Measurements from ENCODE around the gene PRPF31. TPM values are rescaled to one million over a fixed set of nuclear protein-coding genes. Genes with fewer than 3 reads are reported as not detected.

PRPF31 gene
- total and polyA plus RNA-seq, 2 of the 13 experiments (the other 11 are each of a cell fraction or from before 2014, with no cell fraction given): 23.8 to 63.8 TPM

GRCh38 chr19:54115109-54116063 lies at the start of gene PRPF31, which contains the start of gene TFPT (continued):
- TF ChIP-seq ATF3 (CRISPR knock-in tag; IDR thresholded peaks at IDR 0.05) (peak; percentile 35; the same call in 1 of the 2 replicates), ZNF572 (CRISPR knock-in tag; IDR thresholded peaks at IDR 0.05) (no peak; the same call in 1 of the 2 replicates), ZNF460 (CRISPR knock-in tag; IDR thresholded peaks at IDR 0.05; ENCODE audit: borderline replicate concordance) (peak; percentile 17; the same call in 1 of the 2 replicates), DNMT3B (CRISPR knock-in tag; conservative IDR thresholded peaks at IDR 0.05) (no peak; the same call in 1 of the 2 replicates), MLLT10 (CRISPR knock-in tag; IDR thresholded peaks at IDR 0.05) (no peak), THAP7 (CRISPR knock-in tag; IDR thresholded peaks at IDR 0.05) (no peak), SCMH1 (CRISPR knock-in tag; IDR thresholded peaks at IDR 0.05; ENCODE audit: borderline replicate concordance) (no peak), ZFYVE20 (CRISPR knock-in tag; IDR thresholded peaks at IDR 0.05; ENCODE audit: borderline replicate concordance, low read depth) (no peak), EEA1 (CRISPR knock-in tag; IDR thresholded peaks at IDR 0.05; ENCODE audit: borderline replicate concordance) (peak; percentile 37; the same call in 1 of the 2 replicates), KDM3A (CRISPR knock-in tag; IDR thresholded peaks at IDR 0.05; ENCODE audit: low read depth) (peak; percentile 85), ZNF430 (CRISPR knock-in tag; IDR thresholded peaks at IDR 0.05) (no peak), ZNF24 (IDR thresholded peaks at IDR 0.05) (no peak), PAX8 (CRISPR knock-in tag; IDR thresholded peaks at IDR 0.05; ENCODE audit: borderline replicate concordance) (no peak)
- TF ChIP-seq, protein P1, sequence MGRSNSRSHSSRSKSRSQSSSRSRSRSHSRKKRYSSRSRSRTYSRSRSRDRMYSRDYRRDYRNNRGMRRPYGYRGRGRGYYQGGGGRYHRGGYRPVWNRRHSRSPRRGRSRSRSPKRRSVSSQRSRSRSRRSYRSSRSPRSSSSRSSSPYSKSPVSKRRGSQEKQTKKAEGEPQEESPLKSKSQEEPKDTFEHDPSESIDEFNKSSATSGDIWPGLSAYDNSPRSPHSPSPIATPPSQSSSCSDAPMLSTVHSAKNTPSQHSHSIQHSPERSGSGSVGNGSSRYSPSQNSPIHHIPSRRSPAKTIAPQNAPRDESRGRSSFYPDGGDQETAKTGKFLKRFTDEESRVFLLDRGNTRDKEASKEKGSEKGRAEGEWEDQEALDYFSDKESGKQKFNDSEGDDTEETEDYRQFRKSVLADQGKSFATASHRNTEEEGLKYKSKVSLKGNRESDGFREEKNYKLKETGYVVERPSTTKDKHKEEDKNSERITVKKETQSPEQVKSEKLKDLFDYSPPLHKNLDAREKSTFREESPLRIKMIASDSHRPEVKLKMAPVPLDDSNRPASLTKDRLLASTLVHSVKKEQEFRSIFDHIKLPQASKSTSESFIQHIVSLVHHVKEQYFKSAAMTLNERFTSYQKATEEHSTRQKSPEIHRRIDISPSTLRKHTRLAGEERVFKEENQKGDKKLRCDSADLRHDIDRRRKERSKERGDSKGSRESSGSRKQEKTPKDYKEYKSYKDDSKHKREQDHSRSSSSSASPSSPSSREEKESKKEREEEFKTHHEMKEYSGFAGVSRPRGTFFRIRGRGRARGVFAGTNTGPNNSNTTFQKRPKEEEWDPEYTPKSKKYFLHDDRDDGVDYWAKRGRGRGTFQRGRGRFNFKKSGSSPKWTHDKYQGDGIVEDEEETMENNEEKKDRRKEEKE (IDR thresholded peaks at IDR 0.05): no peak
- TF ChIP-seq, protein P2, sequence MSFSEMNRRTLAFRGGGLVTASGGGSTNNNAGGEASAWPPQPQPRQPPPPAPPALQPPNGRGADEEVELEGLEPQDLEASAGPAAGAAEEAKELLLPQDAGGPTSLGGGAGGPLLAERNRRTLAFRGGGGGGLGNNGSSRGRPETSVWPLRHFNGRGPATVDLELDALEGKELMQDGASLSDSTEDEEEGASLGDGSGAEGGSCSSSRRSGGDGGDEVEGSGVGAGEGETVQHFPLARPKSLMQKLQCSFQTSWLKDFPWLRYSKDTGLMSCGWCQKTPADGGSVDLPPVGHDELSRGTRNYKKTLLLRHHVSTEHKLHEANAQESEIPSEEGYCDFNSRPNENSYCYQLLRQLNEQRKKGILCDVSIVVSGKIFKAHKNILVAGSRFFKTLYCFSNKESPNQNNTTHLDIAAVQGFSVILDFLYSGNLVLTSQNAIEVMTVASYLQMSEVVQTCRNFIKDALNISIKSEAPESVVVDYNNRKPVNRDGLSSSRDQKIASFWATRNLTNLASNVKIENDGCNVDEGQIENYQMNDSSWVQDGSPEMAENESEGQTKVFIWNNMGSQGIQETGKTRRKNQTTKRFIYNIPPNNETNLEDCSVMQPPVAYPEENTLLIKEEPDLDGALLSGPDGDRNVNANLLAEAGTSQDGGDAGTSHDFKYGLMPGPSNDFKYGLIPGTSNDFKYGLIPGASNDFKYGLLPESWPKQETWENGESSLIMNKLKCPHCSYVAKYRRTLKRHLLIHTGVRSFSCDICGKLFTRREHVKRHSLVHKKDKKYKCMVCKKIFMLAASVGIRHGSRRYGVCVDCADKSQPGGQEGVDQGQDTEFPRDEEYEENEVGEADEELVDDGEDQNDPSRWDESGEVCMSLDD (CRISPR knock-in tag; IDR thresholded peaks at IDR 0.05; ENCODE audit: borderline replicate concordance): no peak
- TF ChIP-seq, protein P3, sequence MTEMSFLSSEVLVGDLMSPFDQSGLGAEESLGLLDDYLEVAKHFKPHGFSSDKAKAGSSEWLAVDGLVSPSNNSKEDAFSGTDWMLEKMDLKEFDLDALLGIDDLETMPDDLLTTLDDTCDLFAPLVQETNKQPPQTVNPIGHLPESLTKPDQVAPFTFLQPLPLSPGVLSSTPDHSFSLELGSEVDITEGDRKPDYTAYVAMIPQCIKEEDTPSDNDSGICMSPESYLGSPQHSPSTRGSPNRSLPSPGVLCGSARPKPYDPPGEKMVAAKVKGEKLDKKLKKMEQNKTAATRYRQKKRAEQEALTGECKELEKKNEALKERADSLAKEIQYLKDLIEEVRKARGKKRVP (CRISPR knock-in tag; IDR thresholded peaks at IDR 0.05): peak in 1 of 2 experiments; percentile 66; a peak in 2 of 4 replicates
- TF ChIP-seq, protein P4, sequence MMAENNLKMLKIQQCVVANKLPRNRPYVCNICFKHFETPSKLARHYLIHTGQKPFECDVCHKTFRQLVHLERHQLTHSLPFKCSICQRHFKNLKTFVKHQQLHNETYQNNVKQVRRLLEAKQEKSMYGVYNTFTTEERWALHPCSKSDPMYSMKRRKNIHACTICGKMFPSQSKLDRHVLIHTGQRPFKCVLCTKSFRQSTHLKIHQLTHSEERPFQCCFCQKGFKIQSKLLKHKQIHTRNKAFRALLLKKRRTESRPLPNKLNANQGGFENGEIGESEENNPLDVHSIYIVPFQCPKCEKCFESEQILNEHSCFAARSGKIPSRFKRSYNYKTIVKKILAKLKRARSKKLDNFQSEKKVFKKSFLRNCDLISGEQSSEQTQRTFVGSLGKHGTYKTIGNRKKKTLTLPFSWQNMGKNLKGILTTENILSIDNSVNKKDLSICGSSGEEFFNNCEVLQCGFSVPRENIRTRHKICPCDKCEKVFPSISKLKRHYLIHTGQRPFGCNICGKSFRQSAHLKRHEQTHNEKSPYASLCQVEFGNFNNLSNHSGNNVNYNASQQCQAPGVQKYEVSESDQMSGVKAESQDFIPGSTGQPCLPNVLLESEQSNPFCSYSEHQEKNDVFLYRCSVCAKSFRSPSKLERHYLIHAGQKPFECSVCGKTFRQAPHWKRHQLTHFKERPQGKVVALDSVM (CRISPR knock-in tag; IDR thresholded peaks at IDR 0.05): peak; percentile 65
